H1 (cell line): ENCODE measurements around the gene SSR2. TPM values are rescaled to one million over a fixed set of nuclear protein-coding genes. Genes with fewer than 3 reads are reported as not detected.

Experiments used
- SAP30 ChIP-seq: fragments of 300-600 bp; sonication (generic); IDR thresholded peaks from 2 replicates; pipeline ENCODE4 v1.7.1; 2012; ENCODE audit warnings: low read length, moderate library complexity, mild to moderate bottlenecking, inconsistent platforms; ENCODE audit not compliant: insufficient read depth, insufficient replicate concordance
- SUZ12 ChIP-seq: fragments of 200-600 bp; sonication (generic); IDR thresholded peaks from 2 replicates; pipeline ENCODE4 v1.6.1; 2012; ENCODE audit warnings: mild to moderate bottlenecking, inconsistent platforms, low read length, moderate library complexity, mixed read lengths
- TAF1 ChIP-seq: IDR thresholded peaks from 2 replicates; pipeline ENCODE4 v1.6.1; 2011; ENCODE audit warnings: mild to moderate bottlenecking, low read depth, low read length
- polyA plus RNA-seq, 7 experiments: library from polyadenylated mRNA; depleted of rRNA in 3 of 7; stranded (reverse) in 5 of 7; unstranded in 2 of 7; fragments of >200 nt in 5 of 7; fragments of 200-250 nt in 2 of 7; gene quantifications; 1 replicate in 5 of 7; 2 replicates in 1 of 7; 4 replicates in 1 of 7; pipeline versions ENCODE4 v1.2.1 to v1.2.3, GENCODE V29; 2011 to 2013; ENCODE audit warnings: missing spikeins in 2 of 7, mixed read lengths in 2 of 7
- total RNA-seq: library from RNA; stranded (reverse); fragmentation: NEBNext Ultra II Directional; extraction: Animal tissue kit (Norgen Biotek cat#: 25700); gene quantifications from 2 replicates; pipeline ENCODE4 v1.2.1, GENCODE V29; 2021

Gene SSR2
- total and polyA plus RNA-seq, 2 of the 8 experiments (the other 6 are each of a cell fraction or from before 2014, with no cell fraction given), result 190 to 648 TPM

DNA sequence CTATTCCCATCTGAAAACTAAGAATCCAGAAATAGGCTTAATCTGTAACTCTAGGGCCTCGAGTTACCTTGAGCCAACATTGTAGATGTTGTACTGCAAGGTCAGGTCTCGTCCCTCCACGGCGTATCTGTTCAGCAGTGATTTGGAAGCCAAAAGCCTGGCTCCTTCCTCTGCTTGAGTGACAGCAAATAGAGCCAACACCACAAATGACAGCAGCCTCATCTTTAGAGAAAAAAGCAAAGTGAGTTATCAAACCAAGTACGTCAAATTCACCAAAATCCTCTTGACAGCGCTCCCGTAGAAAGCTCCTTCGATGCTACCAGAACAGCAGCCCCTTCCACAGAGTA, 832 bp downstream of the SSR2 start (continued):
- TF ChIP-seq SAP30 (no peak), TAF1 (no peak), SUZ12 (no peak)
